Measurements from ENCODE around the gene SCARB1. TPM values are rescaled to one million over a fixed set of nuclear protein-coding genes. Genes with fewer than 3 reads are reported as not detected.
"Not testable (repeated sequence)": the region's sequence is repeated elsewhere in the genome, so short reads cannot be mapped to it uniquely, and the experiment has no call there.

Gene SCARB1
- total RNA-seq, 1 experiment from 2014 or later: 106 TPM

DNA sequence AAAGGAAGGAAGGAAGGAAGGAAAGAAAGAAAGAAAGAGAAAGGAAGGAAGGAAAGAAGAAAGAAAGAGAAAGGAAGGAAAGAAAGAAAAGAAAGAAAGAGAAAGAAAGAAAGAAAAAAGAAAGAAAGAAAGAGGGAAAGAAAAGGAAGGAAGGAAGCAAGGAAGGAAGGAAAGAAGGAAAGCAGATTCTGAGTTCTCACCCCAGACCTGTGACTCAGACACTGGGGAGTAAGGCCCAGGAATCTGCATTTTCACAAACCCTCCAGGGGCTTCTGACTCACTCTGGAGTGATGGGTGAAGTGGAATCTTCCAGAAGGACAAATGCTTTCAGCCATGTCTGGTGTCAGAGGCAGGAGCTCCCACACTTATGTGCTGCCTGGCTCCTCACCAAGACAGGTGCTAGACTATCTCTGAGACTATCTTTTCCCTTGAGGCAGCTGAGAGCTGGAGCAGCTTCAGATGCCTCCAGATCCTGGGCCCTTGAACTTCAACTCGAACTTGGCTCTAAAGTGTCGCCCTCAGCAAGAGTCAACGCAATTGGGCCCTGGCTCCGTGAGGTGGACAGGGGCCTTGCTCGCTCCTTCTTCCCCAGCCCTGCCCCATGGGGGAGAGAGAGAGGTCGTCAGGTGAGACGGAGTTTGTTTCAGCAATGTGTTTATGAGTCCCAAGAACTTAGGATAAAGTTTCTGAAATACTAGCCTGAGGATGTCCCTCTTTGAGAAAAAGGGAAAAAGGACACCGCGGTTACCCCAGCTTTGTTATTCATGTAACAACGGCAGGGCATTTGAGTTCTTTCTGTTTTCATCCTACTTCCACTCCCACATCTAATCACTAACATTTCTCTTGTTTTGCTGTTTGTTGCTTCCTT is 19.8 kb upstream of the SCARB1 start:
- no TSS peak for BruUV-seq (replicated peaks)
- Histone ChIP-seq H3K4me3 (ENCODE audit: low read depth, low read length) (no peak overlapping the region), H3K27me3 (replicated peaks; ENCODE audit: control insufficient read depth, insufficient read depth, low read length) (no peaks in the 10 kb centered on the region)

DNA sequence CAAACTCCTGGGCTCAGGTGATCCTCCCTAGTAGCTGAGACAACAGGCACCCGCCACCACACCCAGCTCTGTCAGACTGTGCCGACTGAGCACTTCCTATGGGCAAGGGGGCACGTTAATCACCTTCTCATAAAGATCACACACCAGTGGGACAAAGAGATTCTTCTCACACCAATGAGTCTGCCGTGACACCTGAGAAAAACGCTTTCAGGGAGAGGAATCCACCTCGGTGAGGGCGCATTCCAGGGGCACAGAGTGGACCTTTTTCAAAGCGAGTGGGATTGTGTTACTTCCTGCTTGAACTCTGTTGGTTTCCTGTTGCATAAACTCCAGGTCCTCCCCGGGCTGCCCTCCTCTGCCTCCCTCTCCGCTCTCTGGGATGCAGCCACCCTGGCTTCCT is 17.5 kb upstream of the SCARB1 start:
- POLR2A ChIA-PET: no interaction called here
- BruUV-seq (replicated peaks): no TSS peak
- intact Hi-C loops (cut with micrococcal nuclease; ENCODE audit: unreplicated experiment): no loop called here
- no peak overlapping the region for H3K4me3 Mint-ChIP-seq (ENCODE audit: unreplicated experiment)
- H3K27me3 ChIP-seq (replicated peaks; ENCODE audit: control insufficient read depth, insufficient read depth, low read length): no peaks in the 10 kb centered on the region
- H3K9me3 ChIP-seq: no peaks in the 10 kb centered on the region
- H3K9me3 Mint-ChIP-seq (ENCODE audit: unreplicated experiment): no peaks in the 10 kb centered on the region
- no peaks in the 10 kb centered on the region for H3K27me3 Mint-ChIP-seq (ENCODE audit: insufficient read depth, unreplicated experiment)
- DNase-seq: no peak
- TF ChIP-seq, protein P1, sequence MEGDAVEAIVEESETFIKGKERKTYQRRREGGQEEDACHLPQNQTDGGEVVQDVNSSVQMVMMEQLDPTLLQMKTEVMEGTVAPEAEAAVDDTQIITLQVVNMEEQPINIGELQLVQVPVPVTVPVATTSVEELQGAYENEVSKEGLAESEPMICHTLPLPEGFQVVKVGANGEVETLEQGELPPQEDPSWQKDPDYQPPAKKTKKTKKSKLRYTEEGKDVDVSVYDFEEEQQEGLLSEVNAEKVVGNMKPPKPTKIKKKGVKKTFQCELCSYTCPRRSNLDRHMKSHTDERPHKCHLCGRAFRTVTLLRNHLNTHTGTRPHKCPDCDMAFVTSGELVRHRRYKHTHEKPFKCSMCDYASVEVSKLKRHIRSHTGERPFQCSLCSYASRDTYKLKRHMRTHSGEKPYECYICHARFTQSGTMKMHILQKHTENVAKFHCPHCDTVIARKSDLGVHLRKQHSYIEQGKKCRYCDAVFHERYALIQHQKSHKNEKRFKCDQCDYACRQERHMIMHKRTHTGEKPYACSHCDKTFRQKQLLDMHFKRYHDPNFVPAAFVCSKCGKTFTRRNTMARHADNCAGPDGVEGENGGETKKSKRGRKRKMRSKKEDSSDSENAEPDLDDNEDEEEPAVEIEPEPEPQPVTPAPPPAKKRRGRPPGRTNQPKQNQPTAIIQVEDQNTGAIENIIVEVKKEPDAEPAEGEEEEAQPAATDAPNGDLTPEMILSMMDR (IDR thresholded peaks at IDR 0.05; ENCODE audit: insufficient read depth in 1 of 2, low read depth in 1 of 2, low read length in 1 of 2, severe bottlenecking in 1 of 2, unreplicated experiment in 1 of 2): no peak
- H3K36me3 ChIP-seq (ENCODE audit: control insufficient read depth, insufficient read depth, low read length): no peaks in the 10 kb centered on the region
- no peak overlapping the region for H3K4me3 ChIP-seq (ENCODE audit: low read depth, low read length)
- H3K36me3 Mint-ChIP-seq (ENCODE audit: insufficient read depth, unreplicated experiment): peaks cover 9% of the 10 kb centered on the region
- H3K4me1 ChIP-seq: peaks cover 31% of the 10 kb centered on the region
- CTCF ChIA-PET: no interaction called here
- H3K4me1 Mint-ChIP-seq (ENCODE audit: low read depth, unreplicated experiment): peaks cover 12% of the 10 kb centered on the region
- H3K27ac Mint-ChIP-seq (ENCODE audit: unreplicated experiment): peak overlapping the region; percentile 3

More for the DNA sequence above, 19.8 kb upstream of the SCARB1 start:
- TF ChIP-seq, protein P1 (IDR thresholded peaks at IDR 0.05; ENCODE audit: insufficient read depth in 1 of 2, low read depth in 1 of 2, low read length in 1 of 2, severe bottlenecking in 1 of 2, unreplicated experiment in 1 of 2): no peak
- ChIA-PET CTCF (interaction anchor here (0.7 to 0.8 kb wide), 2 partner anchors 23 to 55 kb away, joined by 4 to 6 read pairs; no protein-coding TSS in a partner anchor), POLR2A (interaction anchor here (0.7 kb wide), 1 partner anchor 151 kb away, joined by 6 read pairs; no protein-coding TSS in a partner anchor)
- Histone ChIP-seq H3K36me3 (ENCODE audit: control insufficient read depth, insufficient read depth, low read length) (no peaks in the 10 kb centered on the region), H3K9me3 (no peaks in the 10 kb centered on the region), H3K4me1 (peaks cover 46% of the 10 kb centered on the region)
- peak overlapping the region; percentile 97 for H3K27ac Mint-ChIP-seq (ENCODE audit: unreplicated experiment)
- DNase-seq: no peak
- H3K4me3 Mint-ChIP-seq (ENCODE audit: unreplicated experiment): no peak overlapping the region
- H3K4me1 Mint-ChIP-seq (ENCODE audit: low read depth, unreplicated experiment): peaks cover 9% of the 10 kb centered on the region
- no peaks in the 10 kb centered on the region for H3K27me3 Mint-ChIP-seq (ENCODE audit: insufficient read depth, unreplicated experiment)
- H3K36me3 Mint-ChIP-seq (ENCODE audit: insufficient read depth, unreplicated experiment): peaks cover 9% of the 10 kb centered on the region
- intact Hi-C loops (cut with micrococcal nuclease; ENCODE audit: unreplicated experiment): loop anchor here (2.0 kb wide), 1 partner anchor 21 kb away; the partner anchor contains the start of gene SCARB1
- H3K9me3 Mint-ChIP-seq (ENCODE audit: unreplicated experiment): no peaks in the 10 kb centered on the region

DNA sequence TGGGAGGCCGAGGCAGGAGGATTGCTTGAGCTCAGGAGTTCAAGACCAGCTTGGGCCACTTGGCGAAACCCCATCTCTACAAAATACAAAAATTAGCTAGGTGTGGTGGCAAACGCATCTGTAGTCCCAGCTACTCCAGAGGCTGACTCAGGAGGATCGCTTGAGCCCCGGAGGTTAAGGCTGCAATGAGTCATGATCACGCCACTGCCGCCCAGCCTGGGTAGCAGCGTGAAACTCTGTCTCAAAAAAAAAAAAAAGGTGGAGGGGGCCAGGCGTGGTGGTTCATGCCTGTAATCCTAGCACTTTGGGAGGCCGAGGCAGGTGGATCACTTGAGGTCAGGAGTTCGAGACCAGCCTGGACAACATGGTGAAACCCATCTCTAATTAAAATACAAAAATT is 16.7 kb upstream of the SCARB1 start:
- H3K4me3 Mint-ChIP-seq (ENCODE audit: unreplicated experiment); intact Hi-C loops (cut with micrococcal nuclease; ENCODE audit: unreplicated experiment): not testable (repeated sequence)

More for the DNA sequence above, 16.7 kb upstream of the SCARB1 start:
- CTCF ChIA-PET; H3K27me3 ChIP-seq (replicated peaks; ENCODE audit: control insufficient read depth, insufficient read depth, low read length); H3K9me3 Mint-ChIP-seq (ENCODE audit: unreplicated experiment); H3K4me3 ChIP-seq (ENCODE audit: low read depth, low read length); H3K36me3 ChIP-seq (ENCODE audit: control insufficient read depth, insufficient read depth, low read length); DNase-seq; POLR2A ChIA-PET; H3K27ac Mint-ChIP-seq (ENCODE audit: unreplicated experiment); H3K27me3 Mint-ChIP-seq (ENCODE audit: insufficient read depth, unreplicated experiment); H3K36me3 Mint-ChIP-seq (ENCODE audit: insufficient read depth, unreplicated experiment); BruUV-seq (replicated peaks); H3K9me3 ChIP-seq: not testable (repeated sequence)
- peaks cover 30% of the 10 kb centered on the region for H3K4me1 ChIP-seq
- H3K4me1 Mint-ChIP-seq (ENCODE audit: low read depth, unreplicated experiment): peaks cover 15% of the 10 kb centered on the region
